Sigmoid colon (tissue), 4 donors: ENCODE results near the gene ZNF587B.

Experiments
- EP300 ChIP-seq, 4 donors: sonication (generic); formaldehyde crosslinking; IDR thresholded peaks; one replicate each; pipeline ENCODE4 v1.6.1; 2017; ENCODE audit warnings: antibody characterized with exemption in 4 of 4
- POLR2A ChIP-seq, 2 donors: fragments of 450-650 bp; IDR thresholded peaks; one replicate each; pipeline ENCODE4 v1.6.1; 2016; ENCODE audit warnings: antibody characterized with exemption in 2 of 2, mild to moderate bottlenecking in 2 of 2, moderate library complexity in 2 of 2
- POLR2AphosphoS5 ChIP-seq, 4 donors: sonication (generic); formaldehyde crosslinking; IDR thresholded peaks; one replicate each; pipeline ENCODE4 v1.6.1; 2017; ENCODE audit warnings: antibody characterized with exemption in 4 of 4
- TF ChIP-seq, protein P1 (sequence below), 4 experiments: fragments of 450-650 bp in 3 of 4; fragments of 200-600 bp in 1 of 4; IDR thresholded peaks; one replicate each; pipeline ENCODE4 v1.5.1; 2016 to 2019; ENCODE audit warnings: antibody characterized with exemption in 4 of 4, mild to moderate bottlenecking in 3 of 4, moderate library complexity in 2 of 4

DNA sequence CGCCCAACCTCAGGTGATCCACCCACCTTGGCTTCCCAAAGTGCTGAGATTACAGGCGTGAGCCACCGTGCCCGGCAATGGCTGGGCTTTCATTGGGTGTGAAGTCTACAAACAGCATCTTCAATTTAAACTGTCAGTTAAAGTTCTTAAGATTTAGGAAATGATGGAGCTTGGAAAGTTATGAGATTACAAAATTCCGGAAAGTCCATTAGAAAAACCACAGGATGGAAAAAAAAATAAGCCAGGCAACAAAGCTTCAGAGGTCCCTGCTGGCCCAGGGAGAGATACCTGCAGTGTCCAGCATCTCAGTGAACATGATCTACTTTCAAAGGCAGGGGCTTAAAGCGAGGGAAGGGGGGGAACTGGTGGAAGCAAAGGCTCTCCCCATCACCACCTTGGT lies 4.6 kb upstream of the ZNF587B start:
- TF ChIP-seq, protein P1, sequence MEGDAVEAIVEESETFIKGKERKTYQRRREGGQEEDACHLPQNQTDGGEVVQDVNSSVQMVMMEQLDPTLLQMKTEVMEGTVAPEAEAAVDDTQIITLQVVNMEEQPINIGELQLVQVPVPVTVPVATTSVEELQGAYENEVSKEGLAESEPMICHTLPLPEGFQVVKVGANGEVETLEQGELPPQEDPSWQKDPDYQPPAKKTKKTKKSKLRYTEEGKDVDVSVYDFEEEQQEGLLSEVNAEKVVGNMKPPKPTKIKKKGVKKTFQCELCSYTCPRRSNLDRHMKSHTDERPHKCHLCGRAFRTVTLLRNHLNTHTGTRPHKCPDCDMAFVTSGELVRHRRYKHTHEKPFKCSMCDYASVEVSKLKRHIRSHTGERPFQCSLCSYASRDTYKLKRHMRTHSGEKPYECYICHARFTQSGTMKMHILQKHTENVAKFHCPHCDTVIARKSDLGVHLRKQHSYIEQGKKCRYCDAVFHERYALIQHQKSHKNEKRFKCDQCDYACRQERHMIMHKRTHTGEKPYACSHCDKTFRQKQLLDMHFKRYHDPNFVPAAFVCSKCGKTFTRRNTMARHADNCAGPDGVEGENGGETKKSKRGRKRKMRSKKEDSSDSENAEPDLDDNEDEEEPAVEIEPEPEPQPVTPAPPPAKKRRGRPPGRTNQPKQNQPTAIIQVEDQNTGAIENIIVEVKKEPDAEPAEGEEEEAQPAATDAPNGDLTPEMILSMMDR (IDR thresholded peaks at IDR 0.05) = no peak
- TF ChIP-seq POLR2A (IDR thresholded peaks at IDR 0.05) (no peak), POLR2AphosphoS5 (IDR thresholded peaks at IDR 0.05) (no peak), EP300 (IDR thresholded peaks at IDR 0.05) (no peak)
